Measurements from ENCODE around the gene C9orf72. TPM values are rescaled to one million over a fixed set of nuclear protein-coding genes. Genes with fewer than 3 reads are reported as not detected.
A peak's percentile ranks its signal among the peaks of the same experiment; 100 is the strongest.

The C9orf72 gene
- total and polyA plus RNA-seq, 12 donors, result 4.9 to 22.0 (median 15.8) TPM

- no peak for ATAC-seq
- 97% methylated on average over 2 of the region's 2 CpGs for WGBS, 2 donors
- Histone ChIP-seq H3K36me3 (no peaks in the 10 kb centered on the region), H3K9me3 (no peaks in the 10 kb centered on the region), H3K27me3 (no peaks in the 10 kb centered on the region), H3K27ac (no peak overlapping the region), H3K4me3 (no peak overlapping the region), H3K4me1 (peaks cover 0 to 13% (median 9%) of the 10 kb centered on the region in 9 donors)
- TF ChIP-seq, protein P1, sequence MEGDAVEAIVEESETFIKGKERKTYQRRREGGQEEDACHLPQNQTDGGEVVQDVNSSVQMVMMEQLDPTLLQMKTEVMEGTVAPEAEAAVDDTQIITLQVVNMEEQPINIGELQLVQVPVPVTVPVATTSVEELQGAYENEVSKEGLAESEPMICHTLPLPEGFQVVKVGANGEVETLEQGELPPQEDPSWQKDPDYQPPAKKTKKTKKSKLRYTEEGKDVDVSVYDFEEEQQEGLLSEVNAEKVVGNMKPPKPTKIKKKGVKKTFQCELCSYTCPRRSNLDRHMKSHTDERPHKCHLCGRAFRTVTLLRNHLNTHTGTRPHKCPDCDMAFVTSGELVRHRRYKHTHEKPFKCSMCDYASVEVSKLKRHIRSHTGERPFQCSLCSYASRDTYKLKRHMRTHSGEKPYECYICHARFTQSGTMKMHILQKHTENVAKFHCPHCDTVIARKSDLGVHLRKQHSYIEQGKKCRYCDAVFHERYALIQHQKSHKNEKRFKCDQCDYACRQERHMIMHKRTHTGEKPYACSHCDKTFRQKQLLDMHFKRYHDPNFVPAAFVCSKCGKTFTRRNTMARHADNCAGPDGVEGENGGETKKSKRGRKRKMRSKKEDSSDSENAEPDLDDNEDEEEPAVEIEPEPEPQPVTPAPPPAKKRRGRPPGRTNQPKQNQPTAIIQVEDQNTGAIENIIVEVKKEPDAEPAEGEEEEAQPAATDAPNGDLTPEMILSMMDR (IDR thresholded peaks at IDR 0.05), result no peak
- DNase-seq, result no peak
- intact Hi-C loops (cut with DNase I), result no loop called here
These were observed 55.3 kb downstream of the C9orf72 start for GRCh38 chr9:27518006-27518405.

DNA sequence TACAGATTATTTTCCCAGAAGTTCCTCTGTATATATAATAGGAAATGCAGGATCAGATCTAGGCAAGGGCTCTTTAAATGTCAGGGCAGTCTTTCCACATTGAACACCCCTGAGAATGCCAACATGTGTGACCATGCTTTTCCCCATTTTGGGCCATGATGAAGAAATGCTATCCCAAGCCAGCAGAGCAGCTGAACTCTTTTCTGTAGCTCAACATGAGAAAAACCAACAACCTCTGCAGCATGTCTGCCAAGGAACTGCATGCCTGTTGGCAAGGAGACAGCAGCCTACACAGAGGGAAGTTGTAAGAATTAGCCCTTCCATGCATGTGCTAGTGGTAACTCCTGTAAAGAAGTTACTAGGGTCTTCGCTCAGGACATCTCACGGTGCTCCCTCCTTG is 58.7 kb downstream of the C9orf72 start:
- Histone ChIP-seq H3K36me3 (no peaks in the 10 kb centered on the region), H3K4me1 (peaks cover 0 to 13% (median 9%) of the 10 kb centered on the region in 9 donors), H3K27me3 (no peaks in the 10 kb centered on the region), H3K9me3 (no peaks in the 10 kb centered on the region), H3K4me3 (no peak overlapping the region), H3K27ac (no peak overlapping the region)
- peak in 4 of 8 donors; percentile 37 to 62 (median 46) for ATAC-seq
- TF ChIP-seq, protein P1 (IDR thresholded peaks at IDR 0.05), result no peak
- WGBS, 2 donors, result 73 to 77% methylated on average over 2 of the region's 2 CpGs
- DNase-seq, result peak in 1 of 2 donors; percentile 13
- intact Hi-C loops (cut with DNase I), result loop anchor here in 1 of 10 donors (5.0 kb wide), 1 partner anchor 47 kb away; no protein-coding TSS in a partner anchor

- Histone ChIP-seq H3K4me1 (peaks cover 0 to 13% (median 9%) of the 10 kb centered on the region in 9 donors), H3K27ac (no peak overlapping the region), H3K27me3 (no peaks in the 10 kb centered on the region), H3K4me3 (no peak overlapping the region), H3K36me3 (no peaks in the 10 kb centered on the region), H3K9me3 (no peaks in the 10 kb centered on the region)
- intact Hi-C loops (cut with DNase I), result loop anchor here in 1 of 10 donors (5.0 kb wide), 1 partner anchor 44 kb away; no protein-coding TSS in a partner anchor
- DNase-seq (no peak), ATAC-seq (no peak)
- TF ChIP-seq, protein P1 (IDR thresholded peaks at IDR 0.05), result no peak
- 87 to 92% methylated on average over 2 of the region's 2 CpGs for WGBS, 2 donors
These were observed 61.5 kb downstream of the C9orf72 start for GRCh38 chr9:27511771-27512170.

DNA sequence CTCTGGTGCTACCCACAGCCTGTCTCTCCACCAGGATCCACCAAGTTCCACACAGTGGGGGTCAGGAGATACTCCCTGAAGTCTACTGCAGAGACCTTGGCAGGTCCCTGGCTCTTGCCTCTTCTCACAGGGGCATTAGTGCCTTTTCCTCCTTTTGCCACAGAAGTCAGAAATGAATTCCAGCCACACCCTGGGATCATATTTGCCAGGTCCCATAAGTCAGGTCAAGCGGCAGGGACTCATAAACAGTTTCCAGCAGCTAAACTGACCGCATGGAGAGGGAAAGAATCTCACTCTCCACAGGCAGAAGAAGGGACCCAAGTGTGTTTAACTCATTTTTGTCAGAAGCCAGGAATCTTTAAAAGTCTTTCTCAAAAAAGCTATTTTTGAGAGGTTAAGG is 62.5 kb downstream of the C9orf72 start:
- no peaks in the 10 kb centered on the region for H3K36me3 ChIP-seq
- H3K9me3 ChIP-seq, result no peaks in the 10 kb centered on the region
- DNase-seq (no peak), ATAC-seq (no peak)
- H3K4me1 ChIP-seq, result peaks cover 0 to 13% (median 9%) of the 10 kb centered on the region in 9 donors
- WGBS, 2 donors, result 92 to 97% methylated on average over 2 of the region's 2 CpGs
- H3K27me3 ChIP-seq, result no peaks in the 10 kb centered on the region
- intact Hi-C loops (cut with DNase I), result loop anchor here in 1 of 10 donors (5.0 kb wide), 1 partner anchor 43 kb away; no protein-coding TSS in a partner anchor
- no peak overlapping the region for H3K27ac ChIP-seq
- TF ChIP-seq, protein P1 (IDR thresholded peaks at IDR 0.05), result no peak
- H3K4me3 ChIP-seq, result no peak overlapping the region
